Measurements from ENCODE around the gene AJM1.

AJM1 gene

DNA sequence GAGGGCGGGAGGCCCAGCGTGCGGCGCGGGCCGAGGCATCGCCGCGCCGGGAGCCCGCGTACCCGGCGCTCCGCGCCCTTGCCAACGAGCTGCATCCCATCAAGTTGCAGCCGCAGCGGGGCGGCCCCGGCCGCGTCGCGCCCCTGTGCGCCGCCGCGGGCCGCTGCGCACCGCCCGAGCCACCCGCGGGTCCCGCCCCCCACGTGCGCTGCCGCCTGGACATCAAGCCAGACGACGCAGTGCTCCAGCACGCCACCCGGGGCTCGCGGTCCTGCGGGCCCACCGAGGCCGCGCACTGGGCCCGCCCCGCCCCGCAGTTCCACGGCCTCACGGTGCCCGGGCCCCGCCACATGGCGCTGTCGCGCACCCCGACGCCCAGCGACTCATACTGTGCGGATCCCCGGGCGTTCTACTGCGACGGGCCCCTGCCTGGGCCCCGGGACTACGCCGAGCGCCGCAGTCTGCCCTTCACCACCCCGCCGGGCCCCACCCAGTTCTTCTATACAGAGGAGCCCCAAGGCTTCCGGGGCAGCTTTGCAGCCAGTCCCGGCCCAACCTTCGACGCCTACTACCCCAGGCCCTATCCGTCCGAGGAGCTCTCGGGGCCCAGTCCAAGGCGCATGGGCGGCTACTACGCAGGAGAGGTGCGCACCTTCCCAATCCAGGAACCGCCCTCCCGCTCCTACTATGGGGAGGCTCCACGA is 2.6 kb downstream of the AJM1 start:
- no CpG with 5 or more reads among the region's 88 CpGs for WGBS, 2 donors (ENCODE audit: extremely low coverage in 2 of 2, insufficient read length in 2 of 2, insufficient replicate concordance in 1 of 2)
- no peak overlapping the region for H3K4me3 ChIP-seq (ENCODE audit: low read length in 2 of 2)
- H3K4me1 ChIP-seq (ENCODE audit: control insufficient read depth in 2 of 2, insufficient read depth in 1 of 2, low read depth in 1 of 2, low read length in 2 of 2) = peaks cover 27 to 35% of the 10 kb centered on the region in 2 donors
- H3K27me3 ChIP-seq (ENCODE audit: control insufficient read depth in 3 of 3, insufficient read depth in 3 of 3, low read depth in 1 of 3, low read length in 3 of 3) = peaks cover 0 to 15% (median 11%) of the 10 kb centered on the region in 3 experiments
- no peak overlapping the region for H2AFZ ChIP-seq (ENCODE audit: low read length)
- H3K4ac ChIP-seq (ENCODE audit: low read length) = no peak overlapping the region
- no peak overlapping the region for H4K8ac ChIP-seq (ENCODE audit: low read depth, low read length)
- peak overlapping the region; percentile 64 for H3K18ac ChIP-seq (ENCODE audit: low read length)
- no peak overlapping the region for H4K91ac ChIP-seq (ENCODE audit: low read depth, low read length, poor library complexity)
- H3K9me3 ChIP-seq (replicated peaks in 1 of 2; ENCODE audit: control insufficient read depth in 2 of 2, insufficient read depth in 1 of 2, low read depth in 1 of 2, low read length in 2 of 2) = peaks cover 0 to 6% of the 10 kb centered on the region in 2 donors
- H3K79me1 ChIP-seq (ENCODE audit: low read depth, low read length) = peaks cover 25% of the 10 kb centered on the region
- no peak for DNase-seq (ENCODE audit: low spot score)
- H3K23ac ChIP-seq (ENCODE audit: low read depth, low read length, poor library complexity) = peak overlapping the region; percentile 89
- H3K14ac ChIP-seq (ENCODE audit: low read length) = peak overlapping the region; percentile 82
- no peak overlapping the region for H3K27ac ChIP-seq (replicated peaks; ENCODE audit: low read length)
- no peak overlapping the region for H2BK12ac ChIP-seq (ENCODE audit: low read length)
- H2BK120ac ChIP-seq (ENCODE audit: low read depth, low read length) = no peak overlapping the region
- H2AK5ac ChIP-seq (ENCODE audit: low read depth, low read length) = no peak overlapping the region
- H2BK5ac ChIP-seq (ENCODE audit: low read length) = no peak overlapping the region
- peaks cover 0 to 12% of the 10 kb centered on the region in 2 donors for H3K36me3 ChIP-seq (replicated peaks in 1 of 2; ENCODE audit: control insufficient read depth in 2 of 2, insufficient read depth in 2 of 2, low read length in 2 of 2)
- no peak overlapping the region for H3K9ac ChIP-seq (ENCODE audit: low read depth, low read length, poor library complexity)
- H3K4me2 ChIP-seq (ENCODE audit: insufficient read depth, low read length, poor library complexity, severe bottlenecking) = no peak overlapping the region
- H2BK15ac ChIP-seq (ENCODE audit: low read length) = no peak overlapping the region

DNA sequence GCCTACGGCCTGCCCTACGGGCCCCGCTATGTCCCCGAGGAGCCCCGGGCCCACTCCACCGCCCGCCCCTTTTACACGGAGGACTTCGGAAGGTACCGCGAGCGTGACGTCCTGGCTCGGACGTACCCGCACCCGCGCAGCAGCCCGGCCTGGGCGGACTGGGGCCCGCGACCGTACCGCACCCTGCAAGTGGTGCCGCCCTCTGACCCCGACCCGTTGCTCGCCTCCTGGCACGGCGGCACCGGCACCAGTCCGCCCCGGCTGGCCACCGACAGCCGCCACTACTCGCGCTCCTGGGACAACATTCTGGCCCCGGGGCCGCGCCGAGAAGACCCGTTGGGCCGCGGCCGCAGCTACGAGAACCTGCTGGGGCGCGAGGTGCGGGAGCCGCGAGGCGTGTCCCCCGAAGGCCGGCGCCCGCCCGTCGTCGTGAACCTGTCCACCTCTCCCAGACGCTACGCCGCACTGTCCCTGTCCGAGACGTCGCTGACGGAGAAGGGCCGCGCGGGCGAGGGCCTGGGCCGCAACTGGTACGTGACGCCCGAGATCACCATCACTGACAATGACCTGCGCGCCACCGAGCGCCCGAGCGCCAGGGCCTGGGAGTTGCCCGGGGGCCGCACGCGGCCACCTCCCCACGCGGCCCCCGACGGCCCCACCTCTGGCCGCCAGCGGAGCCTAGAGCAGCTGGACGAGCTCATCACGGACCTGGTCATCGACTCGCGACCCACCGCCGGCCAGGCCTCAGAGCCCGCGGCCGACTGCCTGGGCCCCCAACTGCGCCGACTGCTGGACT is 3.4 kb downstream of the AJM1 start:
- Histone ChIP-seq H3K4me3 (ENCODE audit: low read length in 2 of 2) (no peak overlapping the region), H2AFZ (ENCODE audit: low read length) (no peak overlapping the region)

DNA sequence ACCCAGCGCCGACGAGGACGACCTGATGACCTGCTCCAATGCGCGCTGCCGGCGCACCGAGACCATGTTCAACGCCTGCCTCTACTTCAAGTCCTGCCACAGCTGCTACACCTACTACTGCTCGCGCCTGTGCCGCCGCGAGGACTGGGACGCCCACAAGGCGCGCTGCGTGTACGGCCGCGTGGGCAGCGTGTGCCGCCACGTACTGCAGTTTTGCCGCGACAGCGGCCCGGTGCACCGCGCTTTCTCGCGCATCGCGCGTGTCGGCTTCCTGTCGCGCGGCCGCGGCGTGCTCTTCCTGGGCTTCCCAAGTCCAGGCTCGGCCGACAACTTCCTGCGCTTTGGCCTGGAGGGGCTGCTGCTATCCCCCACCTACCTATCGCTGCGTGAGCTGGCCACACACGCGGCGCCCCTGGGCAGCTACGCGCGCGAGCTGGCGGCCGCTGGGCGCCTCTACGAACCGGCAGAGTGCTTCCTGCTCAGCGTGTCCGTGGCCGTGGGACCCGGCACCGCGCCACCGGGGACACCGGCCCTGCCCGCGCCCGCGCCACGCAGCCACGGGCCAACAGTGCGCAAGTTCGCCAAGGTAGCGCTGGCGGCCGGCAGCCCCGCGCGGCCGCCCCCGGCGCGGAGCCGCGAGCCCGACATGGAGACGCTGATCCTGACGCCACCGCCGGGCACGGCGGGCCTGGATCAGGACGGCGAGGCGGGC is 4.3 kb downstream of the AJM1 start:
- H2BK12ac ChIP-seq (ENCODE audit: low read length) = peak overlapping the region; percentile 58

More for the DNA sequence above, 3.4 kb downstream of the AJM1 start:
- Histone ChIP-seq H3K9ac (ENCODE audit: low read depth, low read length, poor library complexity) (no peak overlapping the region), H3K23ac (ENCODE audit: low read depth, low read length, poor library complexity) (peak overlapping the region; percentile 89), H3K9me3 (replicated peaks in 1 of 2; ENCODE audit: control insufficient read depth in 2 of 2, insufficient read depth in 1 of 2, low read depth in 1 of 2, low read length in 2 of 2) (peaks cover 0 to 6% of the 10 kb centered on the region in 2 donors), H2BK120ac (ENCODE audit: low read depth, low read length) (no peak overlapping the region), H3K79me1 (ENCODE audit: low read depth, low read length) (peaks cover 29% of the 10 kb centered on the region), H4K91ac (ENCODE audit: low read depth, low read length, poor library complexity) (no peak overlapping the region), H3K14ac (ENCODE audit: low read length) (peak overlapping the region; percentile 82), H3K4me2 (ENCODE audit: insufficient read depth, low read length, poor library complexity, severe bottlenecking) (no peak overlapping the region), H2BK15ac (ENCODE audit: low read length) (no peak overlapping the region), H4K8ac (ENCODE audit: low read depth, low read length) (no peak overlapping the region), H3K18ac (ENCODE audit: low read length) (peak overlapping the region; percentile 64), H3K4me1 (ENCODE audit: control insufficient read depth in 2 of 2, insufficient read depth in 1 of 2, low read depth in 1 of 2, low read length in 2 of 2) (peaks cover 26 to 35% of the 10 kb centered on the region in 2 donors), H2AK5ac (ENCODE audit: low read depth, low read length) (no peak overlapping the region), H3K4ac (ENCODE audit: low read length) (no peak overlapping the region), H3K27ac (replicated peaks; ENCODE audit: low read length) (no peak overlapping the region), H2BK5ac (ENCODE audit: low read length) (no peak overlapping the region), H3K36me3 (replicated peaks in 1 of 2; ENCODE audit: control insufficient read depth in 2 of 2, insufficient read depth in 2 of 2, low read length in 2 of 2) (peaks cover 6 to 13% of the 10 kb centered on the region in 2 donors), H3K27me3 (ENCODE audit: control insufficient read depth in 3 of 3, insufficient read depth in 3 of 3, low read depth in 1 of 3, low read length in 3 of 3) (peaks cover 0 to 15% (median 11%) of the 10 kb centered on the region in 3 experiments), H2BK12ac (ENCODE audit: low read length) (peak overlapping the region; percentile 58)
- no peak for DNase-seq (ENCODE audit: low spot score)
- whole genome bisulfite sequencing, 2 donors (ENCODE audit: extremely low coverage in 2 of 2, insufficient read length in 2 of 2, insufficient replicate concordance in 1 of 2) = no CpG with 5 or more reads among the region's 102 CpGs

More for the DNA sequence above, 4.3 kb downstream of the AJM1 start:
- H2BK15ac ChIP-seq (ENCODE audit: low read length) = peak overlapping the region; percentile 97
- H2AK5ac ChIP-seq (ENCODE audit: low read depth, low read length) = peak overlapping the region; percentile 72
- H4K8ac ChIP-seq (ENCODE audit: low read depth, low read length) = peak overlapping the region; percentile 43
- H3K27ac ChIP-seq (replicated peaks; ENCODE audit: low read length) = no peak overlapping the region
- peaks cover 0 to 15% (median 11%) of the 10 kb centered on the region in 3 experiments for H3K27me3 ChIP-seq (ENCODE audit: control insufficient read depth in 3 of 3, insufficient read depth in 3 of 3, low read depth in 1 of 3, low read length in 3 of 3)
- H3K4me2 ChIP-seq (ENCODE audit: insufficient read depth, low read length, poor library complexity, severe bottlenecking) = peak overlapping the region; percentile 98
- peaks cover 14 to 16% of the 10 kb centered on the region in 2 donors for H3K36me3 ChIP-seq (replicated peaks in 1 of 2; ENCODE audit: control insufficient read depth in 2 of 2, insufficient read depth in 2 of 2, low read length in 2 of 2)
- peak overlapping the region; percentile 97 for H3K18ac ChIP-seq (ENCODE audit: low read length)
- peak overlapping the region; percentile 96 for H4K91ac ChIP-seq (ENCODE audit: low read depth, low read length, poor library complexity)
- peaks cover 27% of the 10 kb centered on the region for H3K79me1 ChIP-seq (ENCODE audit: low read depth, low read length)
- H3K9ac ChIP-seq (ENCODE audit: low read depth, low read length, poor library complexity) = peak overlapping the region; percentile 95
- peak overlapping the region; percentile 16 for H2BK120ac ChIP-seq (ENCODE audit: low read depth, low read length)
- H2BK5ac ChIP-seq (ENCODE audit: low read length) = peak overlapping the region; percentile 66
- DNase-seq (ENCODE audit: low spot score) = no peak
- peak overlapping the region; percentile 90 for H3K14ac ChIP-seq (ENCODE audit: low read length)
- peaks cover 20 to 28% of the 10 kb centered on the region in 2 donors for H3K4me1 ChIP-seq (ENCODE audit: control insufficient read depth in 2 of 2, insufficient read depth in 1 of 2, low read depth in 1 of 2, low read length in 2 of 2)
- no CpG with 5 or more reads among the region's 98 CpGs for WGBS, 2 donors (ENCODE audit: extremely low coverage in 2 of 2, insufficient read length in 2 of 2, insufficient replicate concordance in 1 of 2)
- H3K4ac ChIP-seq (ENCODE audit: low read length) = peak overlapping the region; percentile 76
- H3K4me3 ChIP-seq (ENCODE audit: low read length in 2 of 2) = peak overlapping the region in 1 of 2 donors; percentile 74
- H3K23ac ChIP-seq (ENCODE audit: low read depth, low read length, poor library complexity) = peak overlapping the region; percentile 98
- no peak overlapping the region for H2AFZ ChIP-seq (ENCODE audit: low read length)
- peaks cover 0 to 6% of the 10 kb centered on the region in 2 donors for H3K9me3 ChIP-seq (replicated peaks in 1 of 2; ENCODE audit: control insufficient read depth in 2 of 2, insufficient read depth in 1 of 2, low read depth in 1 of 2, low read length in 2 of 2)

Measured in neuronal stem cell (in vitro differentiated cells).